Fibroblast of pulmonary artery (primary cell): ENCODE data around the gene PHF21B.

ENCODE experiments used
- DNase-seq: peaks from one replicate; pipeline ENCODE4 v3.0.0-alpha.2; 2010; ENCODE audit warnings: low read depth
- H3K4me3 ChIP-seq: replicated peaks from 2 replicates; pipeline ENCODE4 v1.5.1; 2011; ENCODE audit warnings: low read depth, mild to moderate bottlenecking, control low read depth, low read length, moderate library complexity
- CTCF ChIP-seq: IDR thresholded peaks from 2 replicates; pipeline ENCODE4 v1.5.1; 2011; ENCODE audit warnings: mild to moderate bottlenecking, control low read depth, low read length, inconsistent platforms; ENCODE audit errors: missing control alignments

PHF21B gene

DNA sequence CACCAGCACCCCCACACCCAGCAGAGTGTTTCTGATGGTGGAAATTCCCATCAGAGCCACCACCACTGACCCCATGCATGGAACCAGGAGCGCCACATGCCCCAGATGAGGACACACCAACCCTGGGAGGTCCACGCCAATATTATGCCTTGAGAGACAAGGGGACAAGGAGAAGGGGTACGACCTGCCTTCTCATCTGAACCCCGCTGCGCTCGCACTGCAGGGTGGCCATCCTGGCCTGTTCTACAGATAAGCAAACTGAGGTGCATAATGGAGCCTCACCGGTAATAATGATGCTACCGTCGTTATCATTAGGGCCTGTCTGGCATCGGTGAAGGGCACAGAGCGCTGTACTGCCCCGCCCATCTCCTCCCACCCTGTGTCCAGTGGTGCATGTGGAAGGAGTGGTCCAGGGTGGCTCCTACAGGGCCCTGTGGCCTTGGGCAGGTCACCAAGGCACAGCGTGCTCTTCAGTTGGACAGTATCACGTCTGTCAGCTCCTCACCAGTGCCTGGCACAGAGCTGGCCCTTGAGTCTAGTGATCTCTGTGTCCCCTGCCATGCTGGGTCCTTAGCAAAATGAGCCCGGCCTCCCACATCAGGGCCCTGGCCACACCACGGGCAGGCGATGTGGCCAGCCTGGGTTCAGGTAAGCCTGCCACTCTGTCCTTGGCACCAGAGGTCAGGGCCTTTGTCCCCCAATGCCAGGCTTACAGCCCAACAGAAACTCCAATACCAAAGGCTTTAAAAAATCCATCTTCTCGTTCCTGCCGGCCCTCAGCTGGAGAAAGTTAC lies 92.2 kb downstream of the PHF21B start:
- DNase-seq: no peak
- no peak for TF ChIP-seq CTCF
- no peak overlapping the region for H3K4me3 ChIP-seq

- DNase-seq: no peak
- no peak overlapping the region for H3K4me3 ChIP-seq
- no peak for TF ChIP-seq CTCF
These were observed 93.2 kb downstream of the PHF21B start for GRCh38 chr22:44916281-44917231.

- TF ChIP-seq CTCF: no peak
- no peak for DNase-seq
These were observed 94.4 kb downstream of the PHF21B start for GRCh38 chr22:44915441-44915840.

GRCh38 chr22:44914026-44914721 lies 95.6 kb downstream of the PHF21B start:
- no peak for TF ChIP-seq CTCF

More at GRCh38 chr22:44915441-44915840, 94.4 kb downstream of the PHF21B start:
- no peak overlapping the region for H3K4me3 ChIP-seq

DNA sequence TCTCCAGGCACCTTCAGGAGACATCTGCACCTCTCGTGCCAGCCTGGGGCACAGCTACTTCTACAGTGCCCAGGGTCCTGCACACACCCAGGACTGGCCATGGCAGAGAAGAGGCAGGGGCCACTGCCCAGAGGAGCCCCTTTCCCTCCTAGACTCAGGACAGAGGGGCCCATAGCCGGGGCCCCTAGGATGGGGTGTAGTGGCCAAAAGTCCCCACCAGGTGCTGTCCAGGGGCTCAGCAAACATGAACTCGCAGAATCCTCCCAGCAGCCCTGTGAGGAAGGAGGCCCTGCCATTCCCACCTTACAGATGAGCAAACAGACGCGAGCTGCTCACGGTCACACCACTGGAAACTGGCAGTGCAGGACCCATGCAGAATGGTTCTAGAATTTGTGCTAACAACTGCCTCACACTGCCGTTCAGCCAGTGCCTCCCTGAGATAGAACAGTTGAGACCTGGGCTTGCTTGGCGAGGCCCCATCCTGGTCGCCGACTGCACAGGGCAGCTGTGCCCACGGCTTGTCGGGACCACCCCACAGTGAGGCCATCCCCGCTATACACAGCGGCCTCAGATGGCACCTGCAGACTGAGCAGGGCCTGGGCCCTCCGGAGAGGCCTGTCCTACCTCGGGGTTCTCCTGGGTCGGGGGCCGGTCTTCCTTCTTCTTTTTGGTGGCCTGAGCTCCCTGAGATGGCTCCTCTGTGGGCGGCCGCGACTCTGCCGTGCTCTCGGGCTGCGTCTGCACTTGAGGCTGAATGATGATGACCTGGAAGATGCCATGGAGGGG lies 96.4 kb downstream of the PHF21B start:
- no peak for TF ChIP-seq CTCF
- no peak overlapping the region for H3K4me3 ChIP-seq
- no peak for DNase-seq

More at GRCh38 chr22:44914026-44914721, 95.6 kb downstream of the PHF21B start:
- no peak for DNase-seq
- no peak overlapping the region for H3K4me3 ChIP-seq

- H3K4me3 ChIP-seq: no peak overlapping the region
- no peak for TF ChIP-seq CTCF
- no peak for DNase-seq
These were observed 100.6 kb downstream of the PHF21B start for GRCh38 chr22:44909241-44909640.
